ENCODE results near the gene IFNL3.
"Not testable (repeated sequence)": the region's sequence is repeated elsewhere in the genome, so short reads cannot be mapped to it uniquely, and the experiment has no call there.

Gene IFNL3

GRCh38 chr19:39244410-39245100 lies at the start of gene IFNL3:
TSS of gene IFNL3 (minus strand) at chr19:39245006. CDS start at chr19:39244967, 39 bp downstream.
- DNase-seq = not testable (repeated sequence)

GRCh38 chr19:39293394-39293793 lies 48.6 kb upstream of the IFNL3 start:
- no peak for DNase-seq

- no peak for DNase-seq
Observed at GRCh38 chr19:39284032-39284431, 39.2 kb upstream of the IFNL3 start.

GRCh38 chr19:39282021-39282420 lies 37.2 kb upstream of the IFNL3 start:
- no peak for DNase-seq

- no peak for DNase-seq
Observed at GRCh38 chr19:39277598-39277997, 32.8 kb upstream of the IFNL3 start.

- DNase-seq = no peak
Observed at GRCh38 chr19:39276740-39277139, 31.9 kb upstream of the IFNL3 start.

GRCh38 chr19:39275578-39275977 lies 30.8 kb upstream of the IFNL3 start:
- no peak for DNase-seq

- not testable (repeated sequence) for DNase-seq
Observed at GRCh38 chr19:39273859-39274258, 29.1 kb upstream of the IFNL3 start.

GRCh38 chr19:39270036-39270871 lies 25.4 kb upstream of the IFNL3 start:
- no peak for DNase-seq

- DNase-seq = not testable (repeated sequence)
Observed at GRCh38 chr19:39269369-39269768, 24.6 kb upstream of the IFNL3 start.

GRCh38 chr19:39268531-39269223 lies 23.9 kb upstream of the IFNL3 start:
- not testable (repeated sequence) for DNase-seq

- not testable (repeated sequence) for DNase-seq
Observed at GRCh38 chr19:39268085-39268484, 23.3 kb upstream of the IFNL3 start, which contains the start of gene IFNL2. TSS of gene IFNL2 (plus strand) at chr19:39268396. CDS start at chr19:39268569, 173 bp downstream.

- DNase-seq = no peak
Observed at GRCh38 chr19:39265321-39265916, 20.6 kb upstream of the IFNL3 start.

GRCh38 chr19:39264306-39265290 lies 19.8 kb upstream of the IFNL3 start:
- no peak for DNase-seq

GRCh38 chr19:39263912-39264305 lies 19.1 kb upstream of the IFNL3 start:
- no peak for DNase-seq

- DNase-seq = no peak
Observed at GRCh38 chr19:39262496-39262895, 17.7 kb upstream of the IFNL3 start.

- no peak for DNase-seq
Observed at GRCh38 chr19:39261704-39262103, 16.9 kb upstream of the IFNL3 start.

GRCh38 chr19:39257227-39257626 lies 12.4 kb upstream of the IFNL3 start:
- no peak for DNase-seq

GRCh38 chr19:39254531-39255345 lies 9.9 kb upstream of the IFNL3 start:
- DNase-seq = no peak

GRCh38 chr19:39253374-39254149 lies 8.8 kb upstream of the IFNL3 start:
- no peak for DNase-seq
